ENCODE data around the gene OPN1LW. TPM values are rescaled to one million over a fixed set of nuclear protein-coding genes. Genes with fewer than 3 reads are reported as not detected.
"Not testable (repeated sequence)": the region's sequence is repeated elsewhere in the genome, so short reads cannot be mapped to it uniquely, and the experiment has no call there.

OPN1LW gene
- total RNA-seq: not detected

GRCh38 chrX:154144010-154144409 lies at the start of gene OPN1LW:
Gene OPN1LW (plus strand): TSS chrX:154144243. CDS start chrX:154144284, 41 bp downstream.
- WGBS: 91% methylated on average over 12 of the region's 15 CpGs
- H3K4me1 ChIP-seq (replicated peaks); H3K36me3 ChIP-seq; H3K4me3 ChIP-seq; H3K9me3 ChIP-seq; intact Hi-C loops (cut with DNase I); H3K27me3 ChIP-seq (replicated peaks; ENCODE audit: insufficient read depth); DNase-seq (ENCODE audit: low spot score): not testable (repeated sequence)
- peak within 1 kb of the TSS in 1 of 2 donors; percentile 51 for H3K27ac ChIP-seq

- no peak for DNase-seq (ENCODE audit: low spot score)
- Histone ChIP-seq H3K36me3 (no peaks in the 10 kb centered on the region), H3K4me1 (replicated peaks) (no peaks in the 10 kb centered on the region), H3K4me3 (no peak overlapping the region), H3K27ac (peak overlapping the region in 1 of 2 donors; percentile 97), H3K9me3 (no peaks in the 10 kb centered on the region), H3K27me3 (replicated peaks; ENCODE audit: insufficient read depth) (no peaks in the 10 kb centered on the region)
- WGBS: 27% methylated on average over 6 of the region's 6 CpGs
- intact Hi-C loops (cut with DNase I): loop anchor here (10.0 kb wide), 1 partner anchor 80 kb away; the partner anchor contains the start of gene IRAK1
- TF ChIP-seq POLR2A (IDR thresholded peaks at IDR 0.05): no peak
- TF ChIP-seq POLR2AphosphoS5 (IDR thresholded peaks at IDR 0.05): no peak
- no peak for TF ChIP-seq CTCF (IDR thresholded peaks at IDR 0.05)
Observed at GRCh38 chrX:154094833-154095232, 49.2 kb upstream of the OPN1LW start.

GRCh38 chrX:154096140-154097002 lies 47.7 kb upstream of the OPN1LW start:
- H3K36me3 ChIP-seq: no peaks in the 10 kb centered on the region
- peak overlapping the region; percentile 96 to 97 for H3K27ac ChIP-seq
- no peak for TF ChIP-seq CTCF (IDR thresholded peaks at IDR 0.05)
- TF ChIP-seq POLR2AphosphoS5 (IDR thresholded peaks at IDR 0.05): no peak
- TF ChIP-seq POLR2A (IDR thresholded peaks at IDR 0.05): no peak
- WGBS: 7% methylated on average over 28 of the region's 31 CpGs
- intact Hi-C loops (cut with DNase I): loop anchor here (10.0 kb wide), 1 partner anchor 82 kb away; the partner anchor contains the start of gene IRAK1
- no peak for DNase-seq (ENCODE audit: low spot score)
- no peaks in the 10 kb centered on the region for H3K27me3 ChIP-seq (replicated peaks; ENCODE audit: insufficient read depth)
- no peaks in the 10 kb centered on the region for H3K4me1 ChIP-seq (replicated peaks)
- peak overlapping the region; percentile 62 to 68 for H3K4me3 ChIP-seq
- no peaks in the 10 kb centered on the region for H3K9me3 ChIP-seq

GRCh38 chrX:154097003-154097588 lies 46.9 kb upstream of the OPN1LW start:
- no peaks in the 10 kb centered on the region for H3K9me3 ChIP-seq
- H3K4me1 ChIP-seq (replicated peaks): no peaks in the 10 kb centered on the region
- DNase-seq (ENCODE audit: low spot score): peak; percentile 62
- H3K36me3 ChIP-seq: no peaks in the 10 kb centered on the region
- peak overlapping the region; percentile 62 to 68 for H3K4me3 ChIP-seq
- no peaks in the 10 kb centered on the region for H3K27me3 ChIP-seq (replicated peaks; ENCODE audit: insufficient read depth)
- TF ChIP-seq POLR2AphosphoS5 (IDR thresholded peaks at IDR 0.05) (no peak), POLR2A (IDR thresholded peaks at IDR 0.05) (no peak), CTCF (IDR thresholded peaks at IDR 0.05) (no peak)
- intact Hi-C loops (cut with DNase I): loop anchor here (10.0 kb wide), 1 partner anchor 82 kb away; the partner anchor contains the start of gene IRAK1
- WGBS: under 1% methylated on average over 40 of the region's 80 CpGs
- H3K27ac ChIP-seq: peak overlapping the region; percentile 96 to 97
